Stimulated activated CD8-positive, alpha-beta memory T cell treated with anti-CD3 and anti-CD28 coated beads, Interleukin-4, amount 100 ng/mL, for 48 hours (primary cell): ENCODE results near the gene SDF2L1.
A peak's percentile ranks its signal among the peaks of the same experiment; 100 is the strongest.

Experiments
- DNase-seq: peaks from one replicate; pipeline ENCODE4 v3.0.0-alpha.2; 2020

The SDF2L1 gene

DNA sequence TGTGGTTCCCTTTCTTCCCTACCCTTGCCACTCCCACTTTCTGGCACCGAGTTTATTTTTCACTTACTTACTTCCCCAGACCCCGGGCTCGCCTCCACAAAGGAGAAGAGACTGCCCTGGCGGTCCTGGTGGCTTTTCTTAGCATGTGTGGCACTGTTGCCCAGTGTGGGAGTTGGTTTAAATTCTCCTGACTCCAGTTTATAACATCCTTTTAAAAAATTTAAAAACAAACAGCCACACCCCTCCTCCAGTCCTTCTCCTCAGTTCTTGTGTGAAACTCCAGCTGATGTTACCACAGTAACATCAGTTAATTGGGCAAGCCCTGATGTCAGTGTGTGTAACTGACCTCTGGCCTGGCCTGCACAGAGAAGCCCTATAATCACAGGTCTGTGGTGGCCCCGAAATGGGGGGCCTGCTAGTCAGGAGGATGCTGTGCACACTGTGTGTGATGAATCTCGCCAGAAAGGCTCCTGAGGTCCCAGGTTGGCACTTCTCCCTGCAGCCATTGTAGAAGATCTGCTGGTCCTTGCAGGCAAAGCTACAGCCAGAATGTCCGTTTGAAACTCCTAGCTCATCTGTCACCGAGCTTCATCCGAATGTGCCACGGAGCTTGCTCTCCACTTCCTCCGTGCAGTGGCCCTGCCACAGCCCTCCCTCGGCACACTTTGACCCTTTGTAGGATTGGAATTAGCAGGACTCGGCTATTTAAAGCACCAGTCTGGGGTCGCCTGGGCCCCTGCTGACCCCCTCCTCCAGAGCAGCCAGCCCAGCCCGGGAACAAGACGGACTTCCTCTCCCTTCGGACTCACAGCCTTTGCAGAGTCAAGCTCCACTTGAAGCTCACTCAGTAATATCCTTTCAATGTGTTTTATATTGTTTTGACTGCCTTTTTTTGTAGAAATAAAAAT, 19.8 kb upstream of the SDF2L1 start:
- DNase-seq = no peak

DNA sequence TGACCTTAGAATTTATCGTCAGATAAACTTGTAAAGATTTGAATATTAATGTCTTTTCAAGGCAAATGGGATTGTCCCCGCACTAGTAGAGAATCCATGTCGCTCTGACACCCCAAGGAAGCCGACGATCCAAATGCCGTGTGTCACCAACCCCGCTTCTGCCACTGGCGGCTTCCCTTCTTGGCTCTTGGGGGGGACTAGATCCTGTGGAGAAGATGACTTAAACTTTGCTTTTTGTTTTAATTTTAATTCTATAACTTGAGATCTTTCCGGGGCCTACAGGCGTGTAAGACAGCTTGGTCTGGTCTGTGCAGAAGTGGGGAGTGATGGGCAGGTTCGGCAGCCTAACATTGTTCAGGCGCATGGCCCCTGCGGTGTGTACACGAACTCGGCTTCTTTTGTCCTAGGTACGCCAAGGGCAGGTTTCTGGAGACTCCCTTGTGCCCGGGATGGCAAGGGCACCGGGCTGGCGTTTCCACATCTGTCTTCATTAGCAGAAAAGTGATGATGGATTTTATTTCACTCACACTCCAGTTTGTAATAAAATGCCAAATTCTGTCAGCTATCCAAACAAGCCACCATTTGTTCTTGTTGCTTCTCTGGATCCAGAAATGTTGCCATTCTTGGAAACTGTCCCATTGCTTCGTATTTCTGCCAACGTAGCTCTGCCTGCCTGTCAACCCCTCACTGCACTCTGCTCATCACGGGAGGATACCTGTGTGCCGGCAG, 19.0 kb upstream of the SDF2L1 start:
- no peak for DNase-seq

DNA sequence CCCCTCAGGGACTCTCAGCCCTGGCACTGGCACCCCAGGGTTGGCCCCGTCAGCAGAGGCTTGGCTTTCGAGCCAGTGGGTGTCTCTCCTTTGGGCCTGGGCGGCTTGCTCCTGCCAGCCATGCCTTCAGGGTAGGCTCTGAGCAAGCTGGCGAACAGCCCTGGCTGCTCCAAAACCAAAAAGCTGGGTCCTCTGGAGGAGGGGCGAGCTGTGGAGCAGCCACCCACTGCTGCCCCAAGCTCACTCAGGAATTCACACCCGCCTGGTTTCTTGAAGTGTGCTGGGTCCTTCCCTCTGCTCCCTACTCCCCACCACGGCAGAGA, 18.5 kb upstream of the SDF2L1 start:
- no peak for DNase-seq

DNA sequence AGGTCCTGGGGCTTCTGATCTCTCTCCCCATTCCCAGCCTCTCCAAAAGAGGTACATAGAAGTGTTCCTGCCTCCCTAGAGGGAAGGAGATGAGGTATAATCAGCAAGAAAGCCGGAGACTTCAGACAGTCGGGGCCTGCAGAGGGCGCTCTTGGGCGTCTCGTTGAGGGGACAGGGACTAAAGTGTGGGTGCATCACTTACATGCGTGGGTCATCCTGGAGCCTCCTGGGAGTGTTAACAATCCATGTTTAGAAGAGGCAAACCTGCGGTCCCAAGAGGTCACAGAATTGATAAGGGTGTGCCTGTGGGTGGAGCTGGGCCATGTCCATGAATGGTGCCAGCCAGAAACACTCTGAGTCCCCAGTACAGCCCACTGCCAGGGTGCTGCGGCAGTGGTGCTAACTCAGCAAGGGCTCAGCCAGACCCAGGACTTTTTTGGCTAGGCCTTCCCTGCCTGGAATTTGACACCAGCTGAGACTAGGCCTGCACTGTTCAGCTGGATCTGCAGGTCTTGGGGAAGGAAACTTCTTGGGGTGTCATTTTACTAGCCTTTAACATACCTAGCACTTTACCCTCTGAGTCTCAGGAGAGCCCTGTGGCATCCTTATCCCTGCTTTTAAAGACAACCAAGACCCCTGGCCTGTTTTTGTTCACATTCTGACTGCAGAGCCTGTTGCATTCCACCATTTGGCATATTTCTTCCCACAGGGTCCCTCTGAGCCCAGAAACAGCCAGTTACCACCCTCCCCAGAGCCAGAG, 17.8 kb upstream of the SDF2L1 start:
- peak; percentile 82 for DNase-seq

DNA sequence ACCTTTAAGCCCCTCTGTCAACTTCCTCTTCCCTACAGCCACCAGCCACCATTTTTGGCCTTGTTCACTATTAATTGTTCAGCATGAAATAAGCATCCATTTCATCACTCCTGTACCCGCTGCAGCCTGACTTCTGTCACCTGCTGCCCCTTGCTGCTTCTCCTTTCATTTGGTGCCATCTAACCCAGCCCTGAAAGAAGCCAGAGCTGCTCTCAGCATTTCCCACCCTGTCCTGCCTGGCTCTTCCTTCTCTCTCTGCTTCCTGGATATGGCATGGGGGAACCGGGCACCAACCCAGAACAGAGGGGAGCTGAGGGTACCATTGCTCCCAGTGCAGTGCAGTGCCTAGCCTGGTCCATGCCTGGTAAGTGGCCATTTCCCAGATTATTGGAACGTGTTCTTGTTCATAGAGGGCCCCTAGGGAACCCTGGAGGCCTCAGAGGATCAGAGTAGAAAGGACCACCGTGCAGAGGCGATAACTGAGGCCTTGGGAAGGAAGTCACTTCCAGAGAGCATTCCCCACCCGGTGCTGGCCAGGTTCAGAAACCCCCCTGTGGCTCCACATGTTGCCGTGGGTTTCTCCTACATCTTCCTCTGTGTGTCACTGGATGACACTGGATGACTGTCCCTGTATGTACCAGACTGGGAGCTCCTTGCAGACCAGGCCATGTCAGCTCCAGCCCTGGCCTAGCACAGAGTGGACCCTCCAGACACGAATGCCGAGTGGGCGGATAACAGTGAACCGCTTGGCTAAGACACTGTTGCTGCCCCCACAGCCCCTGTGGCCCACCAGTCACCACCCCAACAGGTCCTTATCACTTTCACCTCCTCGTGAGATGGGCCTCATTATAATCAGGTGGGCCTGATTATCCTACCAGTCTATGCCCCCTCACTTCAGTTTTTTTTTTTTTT, 17.0 kb upstream of the SDF2L1 start:
- DNase-seq = peak; percentile 33

DNA sequence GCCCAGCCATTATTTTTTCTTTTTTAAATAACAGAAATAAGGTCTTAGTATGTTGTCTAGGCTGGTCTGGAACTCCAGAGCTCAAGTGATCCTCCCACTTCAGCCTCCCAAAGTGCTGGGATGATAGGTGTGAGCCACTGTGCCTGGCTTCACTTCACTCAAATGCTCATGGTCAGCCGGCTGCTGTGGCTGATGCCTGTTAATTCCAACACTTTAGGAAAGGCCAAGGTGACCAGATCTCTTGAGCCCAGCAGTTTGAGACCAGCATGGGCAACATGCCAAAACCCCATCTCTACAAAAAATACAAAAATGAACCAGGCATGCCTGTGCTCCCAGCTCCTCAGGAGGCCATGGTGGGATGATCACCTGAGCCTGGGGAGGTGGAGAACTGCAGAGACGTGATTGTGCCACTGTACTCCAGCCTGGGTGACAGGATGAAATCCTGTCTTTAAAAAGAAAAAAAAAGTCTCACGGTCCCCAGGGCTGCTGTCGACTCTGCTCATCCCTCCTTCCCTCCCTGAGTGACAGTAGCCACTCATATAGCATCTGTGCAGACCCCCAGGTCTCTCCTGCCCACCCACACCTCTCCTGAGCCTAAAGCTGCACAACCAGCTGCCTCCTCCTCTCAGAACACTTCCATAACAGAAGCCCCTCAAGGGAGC, 15.9 kb upstream of the SDF2L1 start:
- DNase-seq = no peak

DNA sequence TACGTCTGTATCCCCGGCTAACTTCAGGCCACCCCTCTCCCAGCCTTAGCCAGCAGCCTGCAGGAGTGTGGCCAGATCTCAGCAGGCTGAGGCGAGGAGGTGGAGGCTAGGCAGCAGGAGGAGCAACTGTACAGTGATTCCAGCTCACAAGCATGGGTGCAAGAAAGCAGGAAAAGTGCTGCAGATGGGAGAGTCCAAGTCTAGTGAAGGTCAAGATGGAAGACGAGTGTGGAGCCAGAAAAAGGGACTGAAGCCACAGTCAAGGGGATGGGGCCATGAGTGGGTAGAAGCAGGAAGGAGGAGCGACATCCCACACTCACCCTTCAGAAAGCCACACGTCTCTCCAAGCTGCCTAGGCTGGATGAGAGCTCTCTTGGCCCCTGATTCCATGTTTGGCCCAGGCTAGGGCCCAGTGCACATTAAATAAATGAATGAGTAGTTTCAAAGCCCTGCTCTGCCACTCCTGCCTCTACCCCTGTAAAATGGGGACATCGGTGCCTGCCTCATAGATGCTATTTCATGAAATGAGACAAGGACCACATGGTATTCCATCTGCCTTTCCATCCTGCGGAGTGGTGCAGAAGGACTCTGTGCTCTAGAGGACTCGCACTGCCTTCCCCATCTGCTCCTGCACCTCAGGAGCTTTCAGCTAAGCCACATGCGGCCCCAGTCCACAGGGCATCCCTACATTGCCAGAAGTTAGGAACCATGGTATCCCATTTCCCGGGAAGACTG, 15.2 kb upstream of the SDF2L1 start:
- DNase-seq = no peak

DNA sequence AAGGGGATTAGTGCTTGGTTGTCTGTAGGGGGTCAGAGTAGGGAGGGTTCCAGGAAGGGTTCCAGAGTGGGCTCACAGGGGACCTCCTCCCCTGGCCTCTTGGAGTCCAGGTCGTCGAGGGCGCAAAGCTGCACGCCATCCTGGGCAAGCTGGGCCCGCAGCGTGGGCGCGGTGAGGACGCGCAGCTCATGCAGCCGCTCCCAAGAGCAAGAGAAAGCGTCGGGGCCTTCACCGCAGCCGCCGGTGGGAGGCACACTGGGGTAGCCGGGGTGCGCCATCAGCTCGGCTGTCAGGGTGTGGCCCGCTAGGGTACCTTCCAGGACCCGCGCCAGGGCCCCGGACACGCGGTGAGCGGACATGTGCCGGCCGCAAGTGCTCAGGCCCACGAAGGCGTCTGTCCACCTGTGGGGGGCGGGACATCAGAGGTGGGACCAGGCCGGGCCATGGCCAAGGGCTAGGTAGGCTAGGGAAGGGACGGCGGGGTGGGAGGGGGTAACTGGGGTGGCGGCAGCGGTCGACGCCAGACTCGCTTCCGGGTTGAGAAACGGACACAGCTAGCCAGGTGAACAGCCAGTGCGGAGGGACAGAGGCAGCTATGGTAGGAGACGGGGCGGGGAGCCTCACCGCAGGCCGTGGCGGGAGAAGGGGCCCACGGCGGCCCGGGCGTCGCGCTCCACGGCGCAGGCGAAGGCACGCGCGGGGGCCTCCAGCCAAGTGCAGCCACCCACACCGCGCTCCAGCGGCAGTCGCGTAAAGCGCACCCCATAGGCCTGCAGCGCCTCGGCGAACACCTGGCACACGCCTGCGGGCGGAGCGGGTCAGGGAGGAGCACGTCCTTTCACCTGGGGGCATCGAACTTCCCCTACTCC, 13.5 kb upstream of the SDF2L1 start:
- no peak for DNase-seq

DNA sequence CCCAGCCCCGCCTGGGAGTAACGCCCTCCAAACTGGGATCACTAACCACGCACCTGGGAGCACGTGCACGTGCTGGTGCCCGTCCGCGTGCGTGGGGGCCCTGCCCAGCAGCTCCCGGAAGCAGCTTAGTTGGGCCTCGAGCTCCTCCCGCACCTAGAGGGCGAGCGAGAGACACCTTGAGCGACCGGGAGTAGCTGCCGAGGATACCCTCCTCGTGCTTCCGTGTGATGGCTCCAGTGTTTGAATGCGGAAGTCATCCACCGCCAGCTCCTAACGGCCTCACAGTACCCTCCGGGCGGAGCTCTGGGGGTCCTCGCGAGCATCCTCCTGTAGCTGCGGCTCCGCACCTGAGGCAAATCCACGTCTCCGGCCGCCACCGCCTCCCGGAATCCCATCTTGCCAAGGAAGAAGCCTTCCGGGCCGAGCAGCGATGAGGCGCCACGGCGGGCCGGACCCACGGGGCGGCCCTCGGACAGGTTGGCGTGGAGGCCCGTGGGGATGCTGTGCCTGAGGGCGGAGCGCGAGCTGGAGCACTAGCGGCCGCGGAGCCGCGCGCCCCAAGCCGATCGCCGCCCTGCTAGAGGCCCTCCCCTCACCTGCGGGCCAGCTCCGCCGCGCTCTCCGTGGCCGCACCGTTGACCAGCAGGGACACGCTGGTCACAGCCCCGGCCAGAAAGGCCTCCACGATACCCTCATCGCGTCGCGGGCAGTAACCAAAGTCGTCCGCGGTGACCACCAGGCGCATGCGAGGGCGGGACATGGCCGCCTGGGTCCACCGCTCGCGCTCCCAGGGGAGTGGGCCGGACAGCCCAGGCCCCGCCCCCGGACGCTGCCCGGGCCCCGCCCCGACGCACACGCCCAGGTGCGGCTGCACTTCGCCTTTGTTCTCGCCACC, 12.6 kb upstream of the SDF2L1 start, which contains the start of gene YDJC:
Gene YDJC, minus strand, starts transcription at position 768 of the 895 bp plus-strand sequence. Its CDS starts 8 bp downstream, at position 760.
- DNase-seq = peak; percentile 97

DNA sequence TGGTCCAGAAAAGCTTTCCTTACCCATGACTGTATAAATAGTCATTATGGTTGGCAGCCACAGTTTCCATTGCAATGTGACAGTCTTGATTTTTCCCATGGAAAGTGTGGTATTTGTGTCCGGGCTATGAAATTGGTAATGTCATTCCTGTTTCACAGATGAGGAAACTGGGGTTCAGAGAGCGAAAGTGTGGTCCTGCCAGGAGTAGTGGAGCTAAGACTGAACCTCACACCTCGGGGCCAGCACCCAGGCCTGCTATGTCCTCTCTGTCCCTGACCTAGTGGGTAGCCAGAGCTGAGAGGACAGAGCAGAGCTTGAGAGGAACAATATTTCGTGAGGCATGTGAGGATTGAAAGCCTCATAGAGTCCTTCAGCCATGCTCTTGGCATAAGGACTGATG, 11.1 kb upstream of the SDF2L1 start:
- no peak for DNase-seq

DNA sequence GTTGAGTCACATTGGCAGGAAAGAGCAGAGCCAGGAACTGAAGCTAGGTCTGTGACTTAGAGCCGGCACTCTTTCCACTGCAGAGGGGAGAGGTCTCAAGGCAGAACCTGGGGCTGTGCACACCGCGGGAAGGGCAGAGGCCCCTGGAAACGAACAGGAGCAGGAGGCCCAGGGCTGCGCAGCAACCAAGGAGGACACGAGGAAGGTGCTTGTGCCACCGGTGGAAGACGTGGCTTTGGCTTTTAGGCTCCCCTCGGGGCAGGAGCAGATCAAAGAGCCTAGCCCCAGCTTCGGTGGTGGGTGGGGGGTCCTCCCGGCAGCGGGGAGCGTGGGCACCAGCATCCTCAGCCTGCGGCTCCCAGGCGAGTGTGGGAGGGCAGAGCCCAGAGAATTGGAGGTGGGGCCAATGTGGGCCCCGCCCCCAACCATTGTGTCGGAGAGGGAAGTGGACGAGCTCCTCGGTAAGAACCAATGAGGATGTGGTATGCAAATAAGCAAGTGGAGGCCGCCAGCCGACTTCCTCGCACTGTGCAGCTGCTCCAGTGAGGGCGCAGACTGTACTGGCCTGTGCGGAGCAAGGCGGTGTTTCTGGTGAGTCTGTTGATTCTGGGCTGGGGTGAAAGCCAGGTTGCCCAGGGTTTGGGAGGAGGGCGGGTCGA, 9.7 kb upstream of the SDF2L1 start, which contains the start of gene CCDC116:
Gene CCDC116, plus strand, starts transcription at position 524 of the 659 bp plus-strand sequence. CDS start 422 bp downstream, outside the sequence.
- DNase-seq = peak; percentile 83

DNA sequence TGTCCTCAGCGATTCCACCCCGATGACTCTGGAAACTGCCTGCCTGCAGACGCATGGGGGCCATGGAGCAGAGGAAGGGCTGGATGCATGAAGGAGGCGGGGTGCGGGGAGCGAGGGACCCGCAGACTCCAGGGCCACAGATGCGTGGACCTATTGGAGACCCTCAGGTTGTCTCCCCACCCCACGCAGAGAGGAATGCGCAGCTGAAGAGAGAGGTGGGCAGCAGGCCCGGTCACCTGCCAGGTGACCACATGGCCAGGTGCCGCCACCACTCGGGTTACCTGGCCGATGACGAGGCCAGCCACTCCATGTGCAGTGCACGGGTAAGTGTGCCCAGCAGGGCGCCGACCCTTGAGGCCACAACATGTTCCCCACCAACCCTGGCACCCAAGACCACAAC, 9.2 kb upstream of the SDF2L1 start:
- no peak for DNase-seq

DNA sequence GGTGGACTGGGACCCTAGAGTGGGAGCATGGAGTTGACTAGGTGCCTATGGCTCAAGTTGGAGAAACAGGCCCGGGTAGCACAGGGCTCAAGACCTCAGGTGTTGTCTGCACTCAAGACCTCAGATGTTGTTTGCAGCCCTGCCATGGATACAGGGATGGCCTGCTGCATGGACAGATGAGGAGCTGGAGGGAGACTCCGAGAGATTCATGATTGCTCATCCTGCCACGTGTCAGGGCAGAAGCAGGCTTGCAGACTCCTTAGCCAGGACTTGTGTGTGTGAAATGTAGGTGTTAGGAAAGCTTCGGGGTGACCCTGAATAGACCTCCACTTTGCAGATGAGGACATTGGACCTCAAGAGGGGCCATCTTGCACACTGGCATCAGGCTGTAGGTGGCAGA, 8.6 kb upstream of the SDF2L1 start:
- no peak for DNase-seq

DNA sequence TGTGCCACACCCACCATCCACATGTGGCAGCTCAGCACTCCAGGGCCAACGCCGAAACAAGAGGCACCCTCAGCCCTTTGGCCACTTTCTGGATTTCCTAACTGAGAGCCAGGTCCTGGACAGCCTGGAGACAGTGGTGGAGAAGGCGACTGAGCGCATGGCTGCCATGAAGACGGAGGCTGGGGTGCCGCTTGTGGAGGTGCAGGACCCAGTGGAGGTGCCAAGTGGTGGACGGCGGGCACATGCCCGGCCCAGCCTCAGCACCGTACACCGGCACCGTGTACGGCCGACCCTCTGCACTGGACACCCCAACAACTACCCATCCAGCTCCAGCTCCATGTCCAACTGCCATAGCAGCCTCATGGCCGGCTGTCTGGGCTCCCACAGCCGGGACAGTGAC, 8.0 kb upstream of the SDF2L1 start:
- DNase-seq = no peak

DNA sequence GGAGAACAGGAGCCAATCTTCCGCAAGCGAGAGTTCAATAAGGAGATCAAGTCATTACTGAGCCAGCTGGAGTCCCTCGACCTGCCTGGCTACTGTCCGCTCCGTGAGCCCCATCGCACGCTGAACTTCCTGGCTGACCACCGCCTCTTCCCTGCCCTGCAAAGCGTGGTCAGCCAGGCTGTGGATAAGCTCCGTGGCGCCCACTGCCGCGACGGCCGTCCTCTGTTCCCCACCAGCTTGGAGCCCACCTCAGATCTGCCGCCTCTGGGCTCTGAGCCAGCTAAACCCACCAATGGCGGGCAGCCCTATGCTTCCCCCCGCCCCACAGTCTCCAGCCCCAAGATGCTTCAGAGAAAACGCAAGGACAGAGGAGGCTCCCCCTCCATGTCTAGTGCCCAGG, 7.3 kb upstream of the SDF2L1 start:
- no peak for DNase-seq

DNA sequence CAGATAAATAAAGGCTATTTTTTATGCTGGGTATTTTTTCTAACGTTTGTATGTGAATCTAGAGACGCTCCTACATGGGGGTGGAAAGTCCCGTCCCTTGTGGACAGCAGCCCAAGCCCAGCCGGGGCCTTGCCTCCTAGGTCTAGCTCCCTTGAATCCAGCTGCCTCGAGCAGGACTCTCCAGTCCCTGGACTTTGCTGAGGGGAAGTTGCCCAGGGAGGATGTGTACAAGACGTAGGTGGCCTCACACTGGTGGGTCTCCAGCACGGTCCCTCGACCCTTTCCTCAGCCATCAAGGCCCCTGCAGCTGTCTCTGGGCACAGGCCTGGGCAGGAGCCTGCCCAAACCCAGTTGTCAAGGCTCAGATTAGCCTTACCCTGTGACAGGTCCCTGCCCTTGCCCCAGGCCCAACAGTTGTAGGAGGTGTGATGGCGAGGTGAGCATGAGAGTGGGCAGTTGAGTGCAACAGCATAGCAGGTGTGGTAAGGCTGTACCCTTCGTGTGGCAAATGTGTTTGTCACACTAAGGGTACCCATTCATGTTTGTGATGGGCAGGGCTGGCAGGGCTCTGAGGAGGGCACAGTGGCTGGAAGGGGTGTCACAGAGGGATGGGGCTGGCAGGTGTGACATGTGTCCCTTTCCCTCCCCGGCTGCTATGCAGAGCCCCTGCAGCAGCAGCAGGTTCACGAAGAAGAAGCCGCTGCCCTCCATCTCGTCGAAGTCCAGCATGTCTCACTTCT, 6.2 kb upstream of the SDF2L1 start:
- DNase-seq = no peak

DNA sequence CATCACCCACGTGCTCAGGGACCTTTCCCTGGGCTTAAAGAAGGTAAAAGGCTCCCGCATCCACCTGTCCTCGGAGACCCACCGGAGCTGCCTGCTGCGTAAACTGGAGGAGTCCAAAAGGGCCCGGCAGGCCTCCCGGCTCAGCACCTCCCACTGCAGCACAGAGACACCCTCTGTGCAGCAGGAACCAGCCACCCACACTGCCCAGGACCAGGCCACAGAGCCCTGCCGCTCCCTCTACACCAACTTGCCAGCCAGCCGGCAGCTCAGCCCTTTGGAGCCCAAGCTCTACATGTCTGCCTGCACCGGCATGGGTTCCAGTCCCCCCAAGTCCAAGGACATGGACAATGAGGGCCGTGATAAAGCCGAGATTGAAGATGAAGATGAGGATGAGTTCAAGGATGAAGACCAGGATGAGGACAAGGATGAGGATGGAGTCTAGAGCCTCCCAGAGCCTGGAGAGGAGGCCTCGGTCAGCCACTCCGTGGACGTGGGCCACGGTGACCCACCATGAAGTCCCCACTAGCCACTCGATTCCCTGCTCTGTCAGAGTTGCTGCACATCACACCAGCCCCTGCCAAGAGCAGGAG, 5.4 kb upstream of the SDF2L1 start:
- DNase-seq = no peak
